Measurements from ENCODE around the gene ZMAT3. TPM values are rescaled to one million over a fixed set of nuclear protein-coding genes. Genes with fewer than 3 reads are reported as not detected.

ZMAT3 gene
- polyA plus RNA-seq, 1 experiment = 41.4 TPM

DNA sequence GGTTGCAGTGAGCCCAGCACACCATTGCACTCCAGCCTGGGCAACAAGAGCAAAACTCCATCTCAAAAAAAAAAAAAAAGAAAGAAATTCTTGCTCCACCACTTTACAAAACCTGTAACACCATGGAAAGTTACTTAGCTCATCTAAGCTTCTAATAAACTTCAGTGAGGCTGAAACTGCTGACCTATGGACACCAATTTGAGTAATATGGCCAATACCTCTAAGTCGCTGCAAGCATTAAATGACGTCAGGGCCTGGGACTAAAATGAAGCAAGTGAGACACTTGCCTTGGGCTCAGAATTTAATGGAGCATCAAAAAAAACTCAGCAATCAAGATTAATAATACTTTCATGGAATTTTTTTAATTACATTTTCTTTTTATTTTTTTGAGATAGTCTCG is 42.5 kb downstream of the ZMAT3 start:
- Histone ChIP-seq H3K36me3 (ENCODE audit: control insufficient read depth, insufficient read depth, low read length) (peaks cover 4% of the 10 kb centered on the region), H3K27me3 (ENCODE audit: control insufficient read depth, insufficient read depth, low read length) (no peaks in the 10 kb centered on the region), H3K4me3 (ENCODE audit: low read depth, low read length) (no peak overlapping the region)
- POLR2A ChIA-PET = no interaction called here
- CTCF ChIA-PET = interaction anchor here (0.6 to 2.5 kb wide), 2 partner anchors 262 to 287 kb away, joined by 3 to 6 read pairs; no protein-coding TSS in a partner anchor
- TF ChIP-seq, protein P1, sequence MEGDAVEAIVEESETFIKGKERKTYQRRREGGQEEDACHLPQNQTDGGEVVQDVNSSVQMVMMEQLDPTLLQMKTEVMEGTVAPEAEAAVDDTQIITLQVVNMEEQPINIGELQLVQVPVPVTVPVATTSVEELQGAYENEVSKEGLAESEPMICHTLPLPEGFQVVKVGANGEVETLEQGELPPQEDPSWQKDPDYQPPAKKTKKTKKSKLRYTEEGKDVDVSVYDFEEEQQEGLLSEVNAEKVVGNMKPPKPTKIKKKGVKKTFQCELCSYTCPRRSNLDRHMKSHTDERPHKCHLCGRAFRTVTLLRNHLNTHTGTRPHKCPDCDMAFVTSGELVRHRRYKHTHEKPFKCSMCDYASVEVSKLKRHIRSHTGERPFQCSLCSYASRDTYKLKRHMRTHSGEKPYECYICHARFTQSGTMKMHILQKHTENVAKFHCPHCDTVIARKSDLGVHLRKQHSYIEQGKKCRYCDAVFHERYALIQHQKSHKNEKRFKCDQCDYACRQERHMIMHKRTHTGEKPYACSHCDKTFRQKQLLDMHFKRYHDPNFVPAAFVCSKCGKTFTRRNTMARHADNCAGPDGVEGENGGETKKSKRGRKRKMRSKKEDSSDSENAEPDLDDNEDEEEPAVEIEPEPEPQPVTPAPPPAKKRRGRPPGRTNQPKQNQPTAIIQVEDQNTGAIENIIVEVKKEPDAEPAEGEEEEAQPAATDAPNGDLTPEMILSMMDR (IDR thresholded peaks at IDR 0.05; ENCODE audit: insufficient read depth, low read depth, low read length) = no peak
- no peak for DNase-seq (ENCODE audit: low read depth)

DNA sequence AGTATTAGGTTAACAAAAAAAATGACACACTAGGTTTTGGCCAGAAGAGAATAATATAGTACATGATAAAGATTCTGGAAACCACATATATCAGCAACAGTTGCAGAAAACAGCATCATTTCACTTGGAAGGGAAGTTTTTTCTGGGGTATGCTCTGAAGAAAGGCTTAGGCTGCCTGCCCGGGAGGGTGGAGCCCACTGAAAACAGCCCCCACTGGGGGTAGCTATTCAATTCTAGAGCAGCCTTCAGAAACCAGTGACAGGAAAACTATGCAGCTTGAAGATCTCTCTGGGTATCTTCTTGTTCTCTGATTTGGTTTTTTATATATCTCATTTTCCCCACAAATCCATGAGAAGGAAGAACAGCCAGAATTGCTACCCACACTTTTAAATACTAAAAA is 43.2 kb downstream of the ZMAT3 start:
- TF ChIP-seq, protein P1 (IDR thresholded peaks at IDR 0.05; ENCODE audit: insufficient read depth, low read depth, low read length) = no peak
- DNase-seq (ENCODE audit: low read depth) = no peak
- ChIA-PET POLR2A (no interaction called here), CTCF (interaction anchor here (0.5 to 3.6 kb wide), 5 partner anchors 8 to 1430 kb away, joined by 3 to 15 read pairs (median 6); no protein-coding TSS in a partner anchor)
- no peaks in the 10 kb centered on the region for H3K27me3 ChIP-seq (ENCODE audit: control insufficient read depth, insufficient read depth, low read length)
- H3K4me3 ChIP-seq (ENCODE audit: low read depth, low read length) = no peak overlapping the region
- H3K36me3 ChIP-seq (ENCODE audit: control insufficient read depth, insufficient read depth, low read length) = peaks cover 4% of the 10 kb centered on the region

DNA sequence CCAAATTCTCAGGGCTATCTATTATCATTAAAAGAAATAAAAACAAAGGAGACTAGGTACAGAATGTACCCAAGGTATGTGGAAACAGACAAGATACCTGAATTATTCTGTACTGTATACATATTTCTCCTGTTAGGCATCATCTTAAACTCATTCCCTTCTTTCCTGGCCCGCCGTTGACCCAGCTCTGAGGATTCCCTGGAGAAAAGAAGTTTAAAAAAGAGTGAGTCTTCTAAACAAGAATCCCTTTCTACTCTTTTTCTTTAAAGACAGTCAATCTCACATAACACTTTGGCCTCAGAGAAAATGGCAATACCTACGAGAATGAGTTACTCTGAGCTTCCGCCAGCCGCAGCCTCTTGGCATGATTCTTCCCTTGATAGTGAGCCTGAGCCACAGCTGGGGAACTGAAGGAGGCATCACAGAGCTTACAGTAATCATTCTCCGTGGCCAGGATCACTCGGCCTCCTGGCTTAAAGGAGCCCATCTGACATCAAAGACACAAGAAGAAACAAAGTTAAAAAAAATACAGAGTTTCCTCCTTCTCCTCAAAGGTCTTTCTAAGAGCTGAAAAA is 44.2 kb downstream of the ZMAT3 start:
- H3K36me3 ChIP-seq (ENCODE audit: control insufficient read depth, insufficient read depth, low read length) = peaks cover 4% of the 10 kb centered on the region
- no peaks in the 10 kb centered on the region for H3K27me3 ChIP-seq (ENCODE audit: control insufficient read depth, insufficient read depth, low read length)
- POLR2A ChIA-PET = no interaction called here
- TF ChIP-seq, protein P1 (IDR thresholded peaks at IDR 0.05; ENCODE audit: insufficient read depth, low read depth, low read length) = no peak
- no peak for DNase-seq (ENCODE audit: low read depth)
- CTCF ChIA-PET = interaction anchor here (1.0 to 3.6 kb wide), 5 partner anchors 9 to 288 kb away, joined by 3 to 15 read pairs (median 6); no protein-coding TSS in a partner anchor
- H3K4me3 ChIP-seq (ENCODE audit: low read depth, low read length) = no peak overlapping the region

DNA sequence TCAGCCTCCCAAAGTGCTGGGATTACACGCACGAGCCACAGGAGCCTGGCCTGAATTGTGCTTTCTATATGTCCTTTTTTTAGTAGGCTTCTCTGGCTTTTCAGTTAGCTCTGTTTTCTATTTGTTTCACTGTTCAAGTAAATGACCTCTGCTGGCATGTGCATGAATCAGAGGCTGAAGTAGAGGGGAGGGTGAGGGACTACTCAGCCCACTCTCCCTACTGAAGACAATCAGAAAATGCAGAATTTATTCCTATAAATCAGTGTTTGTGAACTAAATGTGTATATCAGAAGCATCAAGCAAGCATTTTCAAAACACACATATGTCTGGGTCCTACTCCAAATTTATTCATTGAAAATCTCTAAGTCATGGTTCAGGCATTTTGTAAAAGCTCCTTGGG is 45.0 kb downstream of the ZMAT3 start:
- ChIA-PET POLR2A (interaction anchor here (1.0 kb wide), 1 partner anchor 43 kb away, joined by 4 read pairs; no protein-coding TSS in a partner anchor), CTCF (interaction anchor here (0.6 to 3.6 kb wide), 6 partner anchors 10 to 289 kb away, joined by 3 to 15 read pairs (median 6); no protein-coding TSS in a partner anchor)
- TF ChIP-seq, protein P1 (IDR thresholded peaks at IDR 0.05; ENCODE audit: insufficient read depth, low read depth, low read length) = no peak
- Histone ChIP-seq H3K4me3 (ENCODE audit: low read depth, low read length) (no peak overlapping the region), H3K36me3 (ENCODE audit: control insufficient read depth, insufficient read depth, low read length) (peaks cover 4% of the 10 kb centered on the region), H3K27me3 (ENCODE audit: control insufficient read depth, insufficient read depth, low read length) (no peaks in the 10 kb centered on the region)
- no peak for DNase-seq (ENCODE audit: low read depth)

DNA sequence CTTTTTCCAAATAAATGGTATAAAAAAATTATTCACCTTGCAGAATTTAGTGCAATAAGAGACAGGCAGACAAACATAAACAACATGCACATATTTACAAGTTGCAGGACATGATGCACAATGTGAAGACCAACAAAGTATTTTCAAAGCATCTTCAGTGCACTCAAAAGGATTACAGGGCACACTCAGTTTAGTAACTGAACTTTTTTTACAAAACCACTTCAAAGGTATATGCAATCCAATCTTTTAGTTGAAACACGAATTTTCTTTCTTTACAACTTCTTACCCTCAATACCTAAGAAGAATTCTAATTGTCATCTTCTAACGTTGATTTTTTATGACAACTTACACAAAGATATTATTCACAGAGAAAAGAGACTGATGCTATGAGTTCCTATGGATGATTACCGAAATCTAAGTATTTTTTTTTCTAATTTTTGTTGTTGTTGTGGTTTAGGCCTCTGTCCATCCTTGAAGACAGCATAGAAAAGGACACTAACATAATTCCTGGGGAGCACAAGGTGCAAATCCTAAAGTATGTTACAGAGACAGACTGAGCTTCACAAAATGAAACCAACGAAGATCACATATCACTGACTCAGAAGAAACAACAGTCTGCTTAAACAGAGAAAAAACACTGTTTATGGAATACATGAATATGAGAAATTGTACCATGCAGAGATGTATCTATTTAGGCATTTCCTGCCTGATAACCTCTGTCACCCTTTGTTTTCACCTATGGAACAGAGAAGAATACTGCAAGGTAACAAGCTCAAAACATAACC is 50.3 kb downstream of the ZMAT3 start:
- POLR2A ChIA-PET = no interaction called here

More for the DNA sequence above, 50.3 kb downstream of the ZMAT3 start:
- no peak for DNase-seq (ENCODE audit: low read depth)
- TF ChIP-seq, protein P1 (IDR thresholded peaks at IDR 0.05; ENCODE audit: insufficient read depth, low read depth, low read length) = no peak
- H3K4me3 ChIP-seq (ENCODE audit: low read depth, low read length) = no peak overlapping the region
- peaks cover 2% of the 10 kb centered on the region for H3K36me3 ChIP-seq (ENCODE audit: control insufficient read depth, insufficient read depth, low read length)
- CTCF ChIA-PET = interaction anchor here (1.0 to 1.8 kb wide), 4 partner anchors 293 to 300 kb away, joined by 3 to 9 read pairs (median 4); no protein-coding TSS in a partner anchor
- H3K27me3 ChIP-seq (ENCODE audit: control insufficient read depth, insufficient read depth, low read length) = no peaks in the 10 kb centered on the region
